Measurements from ENCODE around the gene GZMM. TPM values are rescaled to one million over a fixed set of nuclear protein-coding genes. Genes with fewer than 3 reads are reported as not detected.
A peak's percentile ranks its signal among the peaks of the same experiment; 100 is the strongest.

Gene GZMM
- total and polyA plus RNA-seq, 2 of the 13 experiments (the other 11 are each of a cell fraction or from before 2014, with no cell fraction given) = 0.07 TPM; not detected in 1

GRCh38 chr19:591099-591958, 47.5 kb downstream of the GZMM start (continued):
- TF ChIP-seq MAF1 (CRISPR knock-in tag; IDR thresholded peaks at IDR 0.05; ENCODE audit: borderline replicate concordance) (peak; percentile 70; the same call in 1 of the 2 replicates), ATF4 (CRISPR knock-in tag; IDR thresholded peaks at IDR 0.05) (no peak), AGO2 (optimal IDR thresholded peaks at IDR 0.05; ENCODE audit: low read depth, low read length) (no peak), MTF2 (CRISPR knock-in tag; IDR thresholded peaks at IDR 0.05; ENCODE audit: borderline replicate concordance) (peak; percentile 84; the same call in 1 of the 2 replicates), CEBPZ (IDR thresholded peaks at IDR 0.05; ENCODE audit: low read length) (no peak), GMEB1 (CRISPR knock-in tag; IDR thresholded peaks at IDR 0.05; ENCODE audit: borderline replicate concordance) (no peak), TOE1 (CRISPR knock-in tag; IDR thresholded peaks at IDR 0.05) (no peak), IRF2 (CRISPR knock-in tag; IDR thresholded peaks at IDR 0.05) (peak; percentile 39; the same call in 1 of the 2 replicates), ZNF781 (CRISPR knock-in tag; IDR thresholded peaks at IDR 0.05; ENCODE audit: borderline replicate concordance, not compliant biosample characterization) (no peak), HDAC6 (IDR thresholded peaks at IDR 0.05; ENCODE audit: low read depth, low read length) (no peak), SP4 (CRISPR knock-in tag; IDR thresholded peaks at IDR 0.05) (no peak), ZNF18 (CRISPR knock-in tag; IDR thresholded peaks at IDR 0.05; ENCODE audit: insufficient replicate concordance) (peak; percentile 83)
- TF ChIP-seq, protein P1, sequence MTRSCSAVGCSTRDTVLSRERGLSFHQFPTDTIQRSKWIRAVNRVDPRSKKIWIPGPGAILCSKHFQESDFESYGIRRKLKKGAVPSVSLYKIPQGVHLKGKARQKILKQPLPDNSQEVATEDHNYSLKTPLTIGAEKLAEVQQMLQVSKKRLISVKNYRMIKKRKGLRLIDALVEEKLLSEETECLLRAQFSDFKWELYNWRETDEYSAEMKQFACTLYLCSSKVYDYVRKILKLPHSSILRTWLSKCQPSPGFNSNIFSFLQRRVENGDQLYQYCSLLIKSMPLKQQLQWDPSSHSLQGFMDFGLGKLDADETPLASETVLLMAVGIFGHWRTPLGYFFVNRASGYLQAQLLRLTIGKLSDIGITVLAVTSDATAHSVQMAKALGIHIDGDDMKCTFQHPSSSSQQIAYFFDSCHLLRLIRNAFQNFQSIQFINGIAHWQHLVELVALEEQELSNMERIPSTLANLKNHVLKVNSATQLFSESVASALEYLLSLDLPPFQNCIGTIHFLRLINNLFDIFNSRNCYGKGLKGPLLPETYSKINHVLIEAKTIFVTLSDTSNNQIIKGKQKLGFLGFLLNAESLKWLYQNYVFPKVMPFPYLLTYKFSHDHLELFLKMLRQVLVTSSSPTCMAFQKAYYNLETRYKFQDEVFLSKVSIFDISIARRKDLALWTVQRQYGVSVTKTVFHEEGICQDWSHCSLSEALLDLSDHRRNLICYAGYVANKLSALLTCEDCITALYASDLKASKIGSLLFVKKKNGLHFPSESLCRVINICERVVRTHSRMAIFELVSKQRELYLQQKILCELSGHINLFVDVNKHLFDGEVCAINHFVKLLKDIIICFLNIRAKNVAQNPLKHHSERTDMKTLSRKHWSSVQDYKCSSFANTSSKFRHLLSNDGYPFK (CRISPR knock-in tag; IDR thresholded peaks at IDR 0.05; ENCODE audit: borderline replicate concordance) = no peak
- TF ChIP-seq, protein P2, sequence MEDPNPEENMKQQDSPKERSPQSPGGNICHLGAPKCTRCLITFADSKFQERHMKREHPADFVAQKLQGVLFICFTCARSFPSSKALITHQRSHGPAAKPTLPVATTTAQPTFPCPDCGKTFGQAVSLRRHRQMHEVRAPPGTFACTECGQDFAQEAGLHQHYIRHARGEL (CRISPR knock-in tag; IDR thresholded peaks at IDR 0.05) = no peak

Data from HepG2 (cell line).